Stimulated activated CD4-positive, alpha-beta T cell treated with anti-CD3 and anti-CD28 coated beads, Interleukin-1b, Interleukin-23, amount 100 ng/mL, for 24 hours (primary cell): Measurements from ENCODE around the gene RXFP4.
"Not testable (repeated sequence)": the region's sequence is repeated elsewhere in the genome, so short reads cannot be mapped to it uniquely, and the experiment has no call there.

Experiments
- DNase-seq, 4 experiments: peaks; one replicate each; pipeline ENCODE4 v3.0.0-alpha.2; 2020; ENCODE audit warnings: low read depth in 4 of 4, low spot score in 1 of 4

Gene RXFP4

DNA sequence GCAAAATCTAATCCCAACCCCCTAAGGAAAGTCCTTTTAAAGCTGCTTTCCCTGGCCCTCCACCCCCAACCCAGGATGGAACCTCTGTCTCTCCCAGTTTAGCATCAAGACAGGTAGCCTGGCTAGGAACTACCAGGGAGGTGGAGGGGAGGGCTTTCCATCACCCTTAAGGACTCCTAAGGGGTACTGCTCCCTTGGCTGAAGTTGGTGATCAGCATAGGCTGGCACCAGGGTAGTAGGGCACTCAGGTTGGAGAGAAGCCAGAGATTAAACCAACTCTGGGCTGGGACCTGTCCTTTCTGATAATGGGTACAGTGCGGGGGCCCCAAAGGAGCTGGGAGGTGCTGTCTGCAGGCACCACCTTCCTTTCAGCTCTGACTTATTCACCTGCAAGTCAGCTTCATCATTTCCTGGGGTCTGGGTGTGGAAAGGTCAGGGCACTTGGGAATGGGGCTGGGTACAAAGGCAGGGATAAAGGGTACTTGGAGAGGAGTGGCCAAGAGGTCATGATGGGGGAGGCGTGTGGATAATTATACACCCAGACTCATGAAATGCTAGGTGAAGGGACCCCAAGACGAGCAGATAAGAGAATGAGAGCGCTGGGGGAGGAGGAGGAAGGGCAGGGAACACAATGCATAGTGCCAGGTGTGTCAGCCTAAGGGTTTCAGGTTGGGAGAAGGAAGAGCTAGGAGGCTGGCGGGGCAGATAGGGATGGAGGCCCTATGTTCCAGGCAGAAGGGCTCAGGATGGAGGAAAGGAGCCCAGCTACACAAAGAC, 35.7 kb downstream of the RXFP4 start:
- peak in 1 of 4 experiments; percentile 32 for DNase-seq

DNA sequence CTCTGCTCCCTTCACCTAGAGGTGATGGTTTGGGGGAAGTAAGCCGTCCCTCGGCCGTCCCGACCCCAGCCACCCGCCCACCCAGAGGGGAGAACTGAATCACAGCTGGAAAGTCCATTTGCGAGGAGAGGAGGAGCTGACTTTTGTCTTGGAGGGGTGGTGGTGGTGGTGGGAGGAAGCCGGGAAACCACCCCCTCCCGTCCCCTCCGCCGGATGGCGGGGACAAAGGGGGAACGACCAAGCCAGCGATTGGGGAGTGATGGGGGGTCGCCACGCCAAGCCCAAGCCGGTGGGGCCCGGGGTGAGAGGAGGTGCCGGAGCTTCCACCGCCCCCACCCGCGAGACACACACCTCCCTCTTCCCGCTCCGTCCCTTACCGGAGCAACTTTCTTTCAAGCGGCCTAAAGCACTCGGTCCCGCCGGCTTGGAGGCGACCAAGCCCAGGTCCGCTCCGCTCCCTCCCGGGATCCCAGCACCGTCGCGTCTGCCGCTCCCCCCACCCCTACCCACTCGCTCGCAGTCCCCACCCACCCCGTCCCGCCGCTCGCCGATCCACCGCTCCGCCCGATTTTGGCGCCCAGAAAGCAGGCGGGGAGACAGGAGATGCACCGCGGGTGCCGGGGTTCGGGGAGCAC, 36.4 kb downstream of the RXFP4 start:
- DNase-seq = peak in 3 of 4 experiments; percentile 39 to 68 (median 46)

DNA sequence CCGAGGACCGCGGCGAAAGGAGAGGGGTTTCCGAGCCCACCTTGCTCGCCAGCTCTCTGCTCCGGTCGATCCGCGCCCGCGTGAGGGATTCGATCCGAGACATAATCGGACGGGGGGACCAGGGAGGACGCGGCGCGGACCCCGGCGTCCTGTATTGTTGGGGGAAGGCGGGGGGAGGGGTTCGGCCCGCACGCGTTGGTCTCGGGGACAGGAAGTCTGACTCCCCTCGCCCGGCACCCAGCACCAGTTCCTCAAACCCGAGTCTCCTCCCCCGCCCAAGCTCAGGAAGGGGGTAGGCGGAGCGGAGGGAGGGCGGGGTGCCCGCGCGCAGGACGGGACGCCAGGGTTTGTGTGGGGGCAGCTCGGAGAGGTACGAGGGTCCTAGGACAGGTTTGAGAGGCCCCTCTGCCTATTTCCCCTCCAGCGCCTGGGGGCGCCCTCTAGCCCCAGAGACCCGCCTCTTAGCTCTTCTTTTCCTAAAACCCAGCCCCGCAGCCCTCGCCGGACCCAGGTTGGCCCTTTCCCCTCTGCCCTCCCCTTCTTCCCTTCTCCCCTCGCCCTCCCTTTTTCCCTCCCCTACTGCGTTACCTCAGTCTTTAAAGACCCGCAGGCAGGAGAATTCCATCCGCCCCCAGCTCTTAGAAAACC, 37.0 kb downstream of the RXFP4 start, which contains the start of gene ARHGEF2:
ARHGEF2 (minus strand) TSS at position 223 of the 648 bp plus-strand sequence; CDS start at position 103, 120 bp downstream.
- DNase-seq = peak in 3 of 4 experiments; percentile 57 to 83 (median 72)

DNA sequence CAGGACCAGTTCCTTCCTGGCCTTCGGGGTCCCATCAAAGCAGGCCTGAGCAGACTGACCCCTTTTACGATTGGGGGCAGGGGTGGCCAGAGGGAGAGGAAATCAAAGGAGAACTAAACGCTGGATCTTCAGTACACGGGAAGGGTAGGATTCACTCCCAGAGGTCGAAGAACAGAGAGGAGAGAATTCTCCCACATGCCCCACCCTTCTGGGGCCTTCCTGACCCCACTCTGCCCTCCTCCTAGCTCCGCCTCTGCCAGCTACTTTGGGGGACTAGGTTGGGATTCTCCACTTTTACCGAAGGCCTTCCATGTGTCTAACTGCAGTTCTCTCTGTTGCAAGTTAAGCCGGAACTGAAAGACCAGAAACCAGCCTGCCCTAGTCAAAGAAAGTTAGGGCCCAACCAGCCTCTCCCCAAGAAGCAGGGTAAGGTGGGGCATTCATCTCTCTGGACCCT, 37.6 kb downstream of the RXFP4 start:
- DNase-seq = no peak

DNA sequence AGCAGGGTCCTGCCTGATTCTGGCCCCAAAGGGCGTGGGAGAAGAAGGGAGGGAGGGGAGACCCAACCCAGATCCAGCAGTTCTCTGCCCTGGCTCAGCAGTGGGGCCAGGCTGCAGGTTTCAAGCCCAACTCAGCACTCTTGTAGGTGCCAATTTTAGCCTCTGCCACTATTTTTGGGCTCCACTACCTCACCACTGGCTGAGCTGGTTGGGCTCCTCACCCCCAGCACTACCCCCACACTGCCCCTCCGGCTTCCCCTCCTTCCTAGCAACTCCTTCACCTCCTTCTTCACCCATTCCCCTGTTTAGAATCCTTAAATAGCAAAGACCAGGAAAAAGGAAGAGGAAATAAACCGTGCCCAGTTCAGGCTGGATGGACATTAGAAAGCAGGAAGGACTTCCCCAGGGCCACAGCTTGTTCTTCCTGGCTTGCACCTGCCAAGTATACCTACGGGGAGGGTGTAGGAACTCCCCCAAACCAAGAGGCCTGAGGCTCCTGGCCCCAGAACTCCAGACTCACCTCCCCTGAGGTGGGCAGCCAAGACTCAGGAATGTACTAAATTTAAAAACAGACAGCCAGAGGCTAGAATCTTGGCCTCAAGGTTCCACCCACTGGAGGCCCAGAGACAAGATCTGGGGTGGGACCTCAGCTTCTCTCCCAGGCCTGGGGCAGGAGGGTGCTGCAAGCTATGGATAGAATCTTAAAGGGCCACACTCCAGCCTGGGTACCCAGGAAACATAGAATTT, 38.3 kb downstream of the RXFP4 start:
- DNase-seq = no peak

DNA sequence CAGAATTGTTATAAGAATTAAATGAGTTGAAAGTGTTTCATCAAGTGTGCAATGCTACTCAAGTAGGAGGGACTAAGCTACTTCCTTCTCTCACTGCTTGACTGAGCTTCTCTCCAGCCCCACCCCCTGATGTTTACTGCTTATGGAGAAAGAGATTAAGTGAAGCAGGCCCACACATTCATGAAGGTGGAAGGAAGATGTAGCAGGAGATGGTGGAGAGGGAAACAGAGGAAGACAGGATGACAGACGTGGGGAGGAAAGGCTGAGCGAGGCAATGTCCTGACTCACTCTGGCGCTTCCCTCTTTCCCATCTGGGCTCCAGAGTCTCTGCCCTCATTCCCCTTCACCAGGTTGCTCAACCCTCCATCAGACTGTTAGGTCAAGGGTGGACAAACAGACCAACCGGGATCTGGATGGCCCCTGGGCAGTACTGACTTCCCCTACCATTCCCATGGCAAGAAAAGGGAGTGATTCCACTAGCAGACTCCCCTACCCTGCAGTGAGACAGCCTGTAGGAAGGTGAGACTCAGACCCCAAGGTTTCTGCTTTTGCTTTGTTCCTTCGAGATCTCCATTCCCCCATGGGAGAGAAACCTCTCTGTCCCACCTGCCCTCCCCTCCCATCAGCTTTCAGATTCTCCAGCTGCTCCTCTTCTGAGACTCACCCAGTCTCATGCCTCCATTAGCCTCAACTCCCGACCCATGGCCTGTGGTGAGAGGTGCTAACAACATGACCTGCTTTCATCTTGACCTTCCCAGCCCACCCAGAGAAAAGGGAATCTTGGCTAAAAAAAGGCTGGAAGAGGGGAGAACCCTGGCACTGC, 40.0 kb downstream of the RXFP4 start:
- no peak for DNase-seq

DNA sequence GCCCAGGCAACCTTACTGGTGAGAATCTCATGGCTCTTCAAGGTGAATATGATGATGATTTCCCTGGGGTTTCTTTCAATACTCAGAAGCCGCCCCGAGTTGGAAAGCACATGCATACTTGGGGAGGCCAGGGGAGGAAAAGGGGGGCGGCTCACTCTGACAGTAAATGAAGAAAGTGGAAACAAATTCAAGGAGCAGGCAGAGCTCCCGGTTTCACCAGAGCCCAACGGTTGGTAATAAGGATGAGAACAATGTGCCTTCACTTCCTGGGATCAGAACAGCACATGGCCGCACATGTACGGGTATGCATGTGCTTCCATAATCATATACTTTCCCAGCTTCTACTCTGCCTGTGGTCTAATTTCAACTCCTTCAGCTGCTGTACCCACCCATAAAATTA, 40.7 kb downstream of the RXFP4 start:
- DNase-seq = no peak

DNA sequence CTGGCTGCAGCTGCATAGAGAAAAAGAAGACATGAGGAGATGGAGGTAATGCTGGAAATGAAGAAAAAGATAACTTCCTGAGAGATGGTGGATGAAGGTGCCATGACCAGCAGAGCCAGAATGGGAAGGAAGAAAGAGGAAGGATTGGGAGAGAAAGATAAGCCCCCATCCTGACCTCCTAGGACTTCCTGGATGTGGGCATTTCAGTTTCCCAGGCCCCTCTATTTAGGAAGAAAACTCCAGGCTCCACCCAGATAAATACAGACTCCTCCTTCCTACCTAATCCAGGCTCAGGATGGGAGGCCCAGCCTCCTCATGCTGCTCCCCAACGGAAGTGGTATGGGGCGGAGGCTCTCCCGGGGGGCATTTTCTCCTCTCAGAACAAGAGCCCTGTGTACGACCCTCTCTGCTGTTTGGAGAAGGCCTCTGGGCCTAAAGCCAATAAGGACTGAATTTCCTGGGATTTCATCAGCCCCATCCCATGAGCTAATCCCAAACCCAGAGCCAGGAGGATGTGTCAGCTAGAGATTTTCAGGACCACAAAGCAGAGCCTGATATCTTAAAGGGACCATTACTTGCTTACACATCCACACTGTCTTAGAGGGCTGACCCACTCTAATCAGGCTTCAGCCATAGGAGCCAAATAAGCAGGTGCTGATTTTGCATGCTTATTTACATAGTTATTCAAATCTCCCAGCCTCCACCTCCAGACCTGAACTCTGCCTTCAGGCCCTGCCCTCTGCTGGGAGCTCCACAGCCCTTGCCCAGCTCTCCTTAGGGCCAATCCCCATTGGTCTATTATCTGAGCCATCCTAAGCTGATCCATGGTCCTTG, 42.0 kb downstream of the RXFP4 start:
- no peak for DNase-seq

DNA sequence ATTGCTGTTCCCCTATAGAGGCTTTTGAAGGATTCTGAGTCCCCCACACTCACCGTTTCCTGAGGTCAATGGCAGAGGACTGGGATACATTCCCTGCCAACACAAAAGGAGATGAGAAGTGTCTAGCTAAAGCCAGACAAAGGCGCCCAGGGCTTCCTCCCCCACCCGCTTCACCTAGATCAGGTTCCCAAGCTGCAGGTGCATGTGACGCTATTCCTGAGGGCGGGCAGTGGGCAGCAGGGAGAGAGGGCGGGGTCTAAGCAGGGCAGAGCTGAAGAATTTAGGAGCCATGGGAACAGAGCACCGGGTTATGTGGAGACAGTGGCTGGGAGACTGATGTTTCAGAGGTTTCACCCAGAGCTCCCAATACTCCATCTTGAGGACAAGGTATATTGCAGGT, 42.9 kb downstream of the RXFP4 start:
- DNase-seq = no peak

DNA sequence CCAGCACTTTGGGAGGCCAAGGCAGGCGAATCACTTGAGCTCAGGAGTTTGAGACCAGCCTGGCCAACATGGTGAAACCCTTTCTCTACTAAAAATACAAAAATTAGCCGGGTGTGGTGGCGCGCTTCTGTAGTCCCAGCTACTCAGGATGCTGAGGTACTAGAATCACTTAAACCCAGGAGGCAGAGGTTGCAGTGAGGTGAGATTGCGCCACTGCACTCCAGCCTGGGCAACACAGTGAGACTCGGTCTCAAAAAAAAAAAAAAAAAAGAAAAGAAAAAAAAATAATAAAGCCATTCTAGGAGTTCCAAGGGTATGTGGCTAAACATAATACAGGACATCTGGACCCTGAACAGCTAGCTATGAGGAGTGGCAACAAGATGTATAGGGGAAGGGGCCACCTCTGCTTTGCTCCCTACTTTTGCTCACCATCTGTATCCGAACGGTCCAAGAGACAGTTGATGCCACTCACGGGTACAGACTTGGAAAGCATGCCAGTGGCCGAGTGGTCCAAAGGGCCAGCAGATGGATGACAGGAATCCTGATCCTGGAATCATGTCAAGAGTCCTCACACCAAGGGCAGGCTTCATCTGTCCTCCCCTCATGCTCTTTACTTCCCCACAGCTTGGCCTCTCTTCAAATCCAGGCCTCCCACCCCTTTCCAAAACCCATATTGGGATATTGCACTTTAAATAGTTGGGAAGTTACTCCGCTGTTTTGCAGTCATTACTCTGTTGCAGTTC, 43.6 kb downstream of the RXFP4 start:
- not testable (repeated sequence) for DNase-seq

DNA sequence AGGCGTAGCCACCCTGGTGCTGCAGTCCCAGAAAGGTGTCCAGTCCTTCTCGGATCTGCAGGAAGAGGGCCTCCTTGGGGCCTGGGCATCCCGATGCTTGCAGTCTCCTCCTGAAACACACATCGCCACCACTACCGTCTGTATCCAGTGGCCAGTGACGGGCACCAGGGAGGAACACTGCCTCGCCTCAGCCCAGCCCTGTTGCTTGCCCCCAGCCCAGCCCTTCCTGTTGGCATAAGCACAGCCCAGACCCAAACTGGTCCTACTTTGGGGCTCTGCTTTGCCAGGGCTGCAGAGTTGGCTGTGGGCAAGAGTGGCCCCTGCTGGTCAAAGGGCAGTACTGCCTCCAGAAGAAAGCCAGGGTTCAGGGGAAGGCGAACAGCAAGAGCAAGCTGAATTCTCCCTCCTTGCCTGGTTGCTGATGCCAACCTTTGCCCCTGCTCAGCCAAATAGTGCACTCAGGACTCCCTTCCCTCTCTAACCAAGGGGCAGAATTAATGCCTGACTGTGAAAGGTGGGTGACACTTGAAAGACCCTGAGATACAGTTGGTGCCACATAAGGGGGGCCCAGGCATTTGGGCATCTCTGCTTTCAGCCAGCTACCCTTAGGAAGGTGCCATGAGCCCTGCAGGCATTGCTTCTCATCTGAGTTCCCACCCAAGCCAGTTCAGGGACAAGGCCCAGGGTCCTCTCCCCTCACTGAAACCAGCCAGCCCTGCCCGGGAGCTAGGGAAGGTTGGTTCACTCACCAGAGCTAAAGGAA, 48.0 kb downstream of the RXFP4 start:
- DNase-seq = peak in 3 of 4 experiments; percentile 52 to 63 (median 59)

DNA sequence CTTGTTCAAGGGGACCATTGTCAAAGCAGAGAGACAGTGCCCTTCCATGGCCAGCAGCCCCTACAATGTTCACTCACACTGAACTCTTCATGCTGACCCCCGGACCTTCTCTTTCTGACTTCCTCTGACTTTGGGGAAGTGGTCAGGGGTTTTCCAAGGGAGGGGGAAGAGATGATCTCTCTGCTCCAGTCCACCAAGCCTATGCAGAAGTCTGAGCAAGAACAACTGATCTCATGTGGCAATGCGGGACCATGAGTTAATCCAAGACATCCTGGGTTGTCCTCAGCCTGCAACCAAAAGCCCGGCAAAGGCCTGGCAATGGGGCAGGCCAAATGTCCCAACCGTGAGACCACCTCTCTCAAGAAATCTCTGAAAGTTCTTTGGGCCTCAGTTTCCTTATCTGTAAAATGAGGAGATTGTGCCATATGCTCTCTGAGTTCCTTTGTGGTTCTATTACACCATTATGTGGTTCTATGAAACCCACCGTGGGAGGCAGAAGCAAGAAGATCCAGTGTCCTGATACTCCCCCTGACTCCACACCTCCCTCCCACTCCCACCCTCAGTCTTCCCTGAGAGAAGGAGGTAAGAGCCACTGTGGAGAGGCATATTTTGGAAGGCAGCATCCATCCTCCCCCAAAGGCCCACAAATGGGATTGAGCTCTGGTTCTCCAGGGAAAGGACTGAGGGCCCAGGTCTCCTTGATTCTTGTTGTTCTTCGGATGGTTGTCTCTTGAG, 48.7 kb downstream of the RXFP4 start:
- no peak for DNase-seq
